Measurements from ENCODE around the gene LRTM2. TPM values are rescaled to one million over a fixed set of nuclear protein-coding genes. Genes with fewer than 3 reads are reported as not detected.
A peak's percentile ranks its signal among the peaks of the same experiment; 100 is the strongest.

LRTM2 gene
- total RNA-seq, 2 experiments from 2014 or later: not detected

- H3K27ac Mint-ChIP-seq: no peak overlapping the region
- H3K27me3 Mint-ChIP-seq (ENCODE audit: low read depth): peaks cover 15% of the 10 kb centered on the region
- no peaks in the 10 kb centered on the region for H3K4me1 Mint-ChIP-seq (ENCODE audit: low read depth)
- H3K4me3 Mint-ChIP-seq: no peak overlapping the region
- DNase-seq: no peak
- no peaks in the 10 kb centered on the region for H3K36me3 Mint-ChIP-seq (ENCODE audit: low read depth)
- ChIA-PET POLR2A (no interaction called here), CTCF (no interaction called here)
- no peaks in the 10 kb centered on the region for H3K9me3 Mint-ChIP-seq (ENCODE audit: insufficient read depth)
- ATAC-seq: no peak
Measured at GRCh38 chr12:1826867-1827705, 6.7 kb downstream of the LRTM2 start.

GRCh38 chr12:1827826-1828805, 7.8 kb downstream of the LRTM2 start:
- ChIA-PET CTCF (no interaction called here), POLR2A (no interaction called here)
- ATAC-seq (no peak), DNase-seq (no peak)
- no peak overlapping the region for H3K27ac Mint-ChIP-seq
- no peaks in the 10 kb centered on the region for H3K9me3 Mint-ChIP-seq (ENCODE audit: insufficient read depth)
- H3K36me3 Mint-ChIP-seq (ENCODE audit: low read depth): no peaks in the 10 kb centered on the region
- H3K4me1 Mint-ChIP-seq (ENCODE audit: low read depth): no peaks in the 10 kb centered on the region
- H3K27me3 Mint-ChIP-seq (ENCODE audit: low read depth): peaks cover 15% of the 10 kb centered on the region
- no peak overlapping the region for H3K4me3 Mint-ChIP-seq

GRCh38 chr12:1828856-1829255, 8.5 kb downstream of the LRTM2 start:
- Mint-ChIP-seq H3K9me3 (ENCODE audit: insufficient read depth) (no peaks in the 10 kb centered on the region), H3K27me3 (ENCODE audit: low read depth) (peaks cover 15% of the 10 kb centered on the region), H3K36me3 (ENCODE audit: low read depth) (no peaks in the 10 kb centered on the region), H3K4me3 (no peak overlapping the region), H3K27ac (no peak overlapping the region), H3K4me1 (ENCODE audit: low read depth) (no peaks in the 10 kb centered on the region)
- POLR2A ChIA-PET: no interaction called here
- DNase-seq (no peak), ATAC-seq (no peak)
- CTCF ChIA-PET: no interaction called here

GRCh38 chr12:1829306-1829900, 9.0 kb downstream of the LRTM2 start:
- DNase-seq (no peak), ATAC-seq (no peak)
- Mint-ChIP-seq H3K9me3 (ENCODE audit: insufficient read depth) (no peaks in the 10 kb centered on the region), H3K27me3 (ENCODE audit: low read depth) (peaks cover 15% of the 10 kb centered on the region), H3K27ac (no peak overlapping the region), H3K4me1 (ENCODE audit: low read depth) (no peaks in the 10 kb centered on the region), H3K36me3 (ENCODE audit: low read depth) (no peaks in the 10 kb centered on the region), H3K4me3 (no peak overlapping the region)
- CTCF ChIA-PET: no interaction called here
- POLR2A ChIA-PET: no interaction called here

- ATAC-seq (no peak), DNase-seq (no peak)
- Mint-ChIP-seq H3K4me3 (no peak overlapping the region), H3K4me1 (ENCODE audit: low read depth) (no peaks in the 10 kb centered on the region), H3K27me3 (ENCODE audit: low read depth) (peaks cover 15% of the 10 kb centered on the region), H3K27ac (no peak overlapping the region), H3K9me3 (ENCODE audit: insufficient read depth) (no peaks in the 10 kb centered on the region), H3K36me3 (ENCODE audit: low read depth) (no peaks in the 10 kb centered on the region)
- POLR2A ChIA-PET: no interaction called here
- CTCF ChIA-PET: no interaction called here
Measured at GRCh38 chr12:1830401-1830845, 10.1 kb downstream of the LRTM2 start.

- no peak overlapping the region for H3K27ac Mint-ChIP-seq
- no peaks in the 10 kb centered on the region for H3K9me3 Mint-ChIP-seq (ENCODE audit: insufficient read depth)
- POLR2A ChIA-PET: no interaction called here
- CTCF ChIA-PET: interaction anchor here (0.6 kb wide), 1 partner anchor 203 kb away, joined by 3 read pairs; no protein-coding TSS in a partner anchor
- peaks cover 15% of the 10 kb centered on the region for H3K27me3 Mint-ChIP-seq (ENCODE audit: low read depth)
- ATAC-seq (no peak), DNase-seq (peak; percentile 49)
- H3K4me3 Mint-ChIP-seq: no peak overlapping the region
- H3K36me3 Mint-ChIP-seq (ENCODE audit: low read depth): no peaks in the 10 kb centered on the region
- no peaks in the 10 kb centered on the region for H3K4me1 Mint-ChIP-seq (ENCODE audit: low read depth)
Measured at GRCh38 chr12:1830981-1831963, 10.9 kb downstream of the LRTM2 start.

GRCh38 chr12:1832801-1833595, 12.6 kb downstream of the LRTM2 start:
- ChIA-PET CTCF (interaction anchor here (0.8 kb wide), 1 partner anchor 107 kb away, joined by 3 read pairs; no protein-coding TSS in a partner anchor), POLR2A (no interaction called here)
- no peak for DNase-seq
- Mint-ChIP-seq H3K27me3 (ENCODE audit: low read depth) (peaks cover 15% of the 10 kb centered on the region), H3K9me3 (ENCODE audit: insufficient read depth) (no peaks in the 10 kb centered on the region), H3K27ac (no peak overlapping the region), H3K36me3 (ENCODE audit: low read depth) (no peaks in the 10 kb centered on the region), H3K4me3 (no peak overlapping the region), H3K4me1 (ENCODE audit: low read depth) (no peaks in the 10 kb centered on the region)
- ATAC-seq: no peak

- H3K4me3 Mint-ChIP-seq: no peak overlapping the region
- H3K27ac Mint-ChIP-seq: no peak overlapping the region
- POLR2A ChIA-PET: no interaction called here
- no peaks in the 10 kb centered on the region for H3K36me3 Mint-ChIP-seq (ENCODE audit: low read depth)
- no peaks in the 10 kb centered on the region for H3K4me1 Mint-ChIP-seq (ENCODE audit: low read depth)
- no peak for DNase-seq
- CTCF ChIA-PET: interaction anchor here (0.8 kb wide), 1 partner anchor 107 kb away, joined by 3 read pairs; no protein-coding TSS in a partner anchor
- peaks cover 15% of the 10 kb centered on the region for H3K27me3 Mint-ChIP-seq (ENCODE audit: low read depth)
- no peak for ATAC-seq
- H3K9me3 Mint-ChIP-seq (ENCODE audit: insufficient read depth): no peaks in the 10 kb centered on the region
Measured at GRCh38 chr12:1833596-1834028, 13.2 kb downstream of the LRTM2 start.

GRCh38 chr12:1834186-1834925, 14.0 kb downstream of the LRTM2 start:
- DNase-seq (no peak), ATAC-seq (no peak)
- ChIA-PET POLR2A (no interaction called here), CTCF (interaction anchor here (0.8 kb wide), 1 partner anchor 106 kb away, joined by 3 read pairs; no protein-coding TSS in a partner anchor)
- no peaks in the 10 kb centered on the region for H3K9me3 Mint-ChIP-seq (ENCODE audit: insufficient read depth)
- no peak overlapping the region for H3K4me3 Mint-ChIP-seq
- H3K36me3 Mint-ChIP-seq (ENCODE audit: low read depth): no peaks in the 10 kb centered on the region
- peaks cover 15% of the 10 kb centered on the region for H3K27me3 Mint-ChIP-seq (ENCODE audit: low read depth)
- H3K4me1 Mint-ChIP-seq (ENCODE audit: low read depth): no peaks in the 10 kb centered on the region
- H3K27ac Mint-ChIP-seq: no peak overlapping the region

Measured in activated CD8-positive, alpha-beta T cell treated with anti-CD3 and anti-CD28 coated beads, Interleukin-2, amount 10 ng/mL, durations not matched to agents 7 days and 5 days (primary cell).